Measurements from ENCODE around the gene CEP72.
"Not testable (repeated sequence)": the region's sequence is repeated elsewhere in the genome, so short reads cannot be mapped to it uniquely, and the experiment has no call there.

The CEP72 gene

GRCh38 chr5:575636-576035 lies 36.5 kb upstream of the CEP72 start:
- Histone ChIP-seq H3K4me2 (ENCODE audit: low read length) (no peak overlapping the region), H3K4me1 (ENCODE audit: control insufficient read depth, low read length) (no peaks in the 10 kb centered on the region), H3F3A (ENCODE audit: control insufficient read depth, insufficient read depth) (no peaks in the 10 kb centered on the region), H3K36me3 (ENCODE audit: control insufficient read depth, low read length) (no peaks in the 10 kb centered on the region), H3K4me3 (ENCODE audit: low read length) (no peak overlapping the region), H3K27ac (ENCODE audit: low read depth, low read length) (no peak overlapping the region), H3K27me3 (ENCODE audit: control insufficient read depth, low read length) (peaks cover 10% of the 10 kb centered on the region; the same call in 1 of the 2 replicates), H3K9me3 (ENCODE audit: control insufficient read depth, insufficient read depth, low read length) (peaks cover 3% of the 10 kb centered on the region), H3K79me2 (ENCODE audit: control insufficient read depth, low read length) (no peaks in the 10 kb centered on the region), H3K9me2 (replicated peaks; ENCODE audit: control insufficient read depth, low read length) (no peaks in the 10 kb centered on the region), H4K20me1 (ENCODE audit: control insufficient read depth, insufficient read depth, low read depth, low read length) (no peaks in the 10 kb centered on the region)
- TF ChIP-seq EZH2phosphoT487 (IDR thresholded peaks at IDR 0.05; ENCODE audit: borderline replicate concordance, low read length) (no peak), CTCF (IDR thresholded peaks at IDR 0.05; ENCODE audit: low read depth, low read length, poor library complexity, severe bottlenecking) (no peak)

- not testable (repeated sequence) for H3K9me3 ChIP-seq (ENCODE audit: control insufficient read depth, insufficient read depth, low read length); H3K9me2 ChIP-seq (replicated peaks; ENCODE audit: control insufficient read depth, low read length); H4K20me1 ChIP-seq (ENCODE audit: control insufficient read depth, insufficient read depth, low read depth, low read length); H3K27me3 ChIP-seq (ENCODE audit: control insufficient read depth, low read length); H3K27ac ChIP-seq (ENCODE audit: low read depth, low read length); H3K79me2 ChIP-seq (ENCODE audit: control insufficient read depth, low read length); H3K4me2 ChIP-seq (ENCODE audit: low read length); H3K4me1 ChIP-seq (ENCODE audit: control insufficient read depth, low read length); H3K4me3 ChIP-seq (ENCODE audit: low read length); H3F3A ChIP-seq (ENCODE audit: control insufficient read depth, insufficient read depth); H3K36me3 ChIP-seq (ENCODE audit: control insufficient read depth, low read length)
Observed at GRCh38 chr5:577214-577613, 34.9 kb upstream of the CEP72 start.

- no peak for TF ChIP-seq CTCF (IDR thresholded peaks at IDR 0.05; ENCODE audit: low read depth, low read length, poor library complexity, severe bottlenecking)
- TF ChIP-seq EZH2phosphoT487 (IDR thresholded peaks at IDR 0.05; ENCODE audit: borderline replicate concordance, low read length): no peak
- Histone ChIP-seq H3K9me2 (replicated peaks; ENCODE audit: control insufficient read depth, low read length) (no peaks in the 10 kb centered on the region), H3K36me3 (ENCODE audit: control insufficient read depth, low read length) (no peaks in the 10 kb centered on the region), H4K20me1 (ENCODE audit: control insufficient read depth, insufficient read depth, low read depth, low read length) (no peaks in the 10 kb centered on the region), H3K27ac (ENCODE audit: low read depth, low read length) (no peak overlapping the region), H3F3A (ENCODE audit: control insufficient read depth, insufficient read depth) (no peaks in the 10 kb centered on the region), H3K4me1 (ENCODE audit: control insufficient read depth, low read length) (no peaks in the 10 kb centered on the region), H3K27me3 (ENCODE audit: control insufficient read depth, low read length) (peaks cover 5% of the 10 kb centered on the region; the same call in 1 of the 2 replicates), H3K9me3 (ENCODE audit: control insufficient read depth, insufficient read depth, low read length) (peaks cover 3% of the 10 kb centered on the region), H3K79me2 (ENCODE audit: control insufficient read depth, low read length) (no peaks in the 10 kb centered on the region), H3K4me2 (ENCODE audit: low read length) (no peak overlapping the region), H3K4me3 (ENCODE audit: low read length) (no peak overlapping the region)
Observed at GRCh38 chr5:577800-578199, 34.3 kb upstream of the CEP72 start.

- no peaks in the 10 kb centered on the region for H3F3A ChIP-seq (ENCODE audit: control insufficient read depth, insufficient read depth)
- H3K9me3 ChIP-seq (ENCODE audit: control insufficient read depth, insufficient read depth, low read length): peaks cover 3% of the 10 kb centered on the region
- peaks cover 5% of the 10 kb centered on the region; the same call in 1 of the 2 replicates for H3K27me3 ChIP-seq (ENCODE audit: control insufficient read depth, low read length)
Observed at GRCh38 chr5:579211-579610, 32.9 kb upstream of the CEP72 start.

More at GRCh38 chr5:579211-579610, 32.9 kb upstream of the CEP72 start:
- Histone ChIP-seq H3K36me3 (ENCODE audit: control insufficient read depth, low read length) (no peaks in the 10 kb centered on the region), H3K4me3 (ENCODE audit: low read length) (no peak overlapping the region), H3K4me1 (ENCODE audit: control insufficient read depth, low read length) (no peaks in the 10 kb centered on the region), H3K9me2 (replicated peaks; ENCODE audit: control insufficient read depth, low read length) (no peaks in the 10 kb centered on the region), H4K20me1 (ENCODE audit: control insufficient read depth, insufficient read depth, low read depth, low read length) (no peaks in the 10 kb centered on the region), H3K4me2 (ENCODE audit: low read length) (no peak overlapping the region), H3K79me2 (ENCODE audit: control insufficient read depth, low read length) (no peaks in the 10 kb centered on the region), H3K27ac (ENCODE audit: low read depth, low read length) (no peak overlapping the region)
- TF ChIP-seq CTCF (IDR thresholded peaks at IDR 0.05; ENCODE audit: low read depth, low read length, poor library complexity, severe bottlenecking) (no peak), EZH2phosphoT487 (IDR thresholded peaks at IDR 0.05; ENCODE audit: borderline replicate concordance, low read length) (no peak)
